Measurements from ENCODE around the gene PCDH9.

Gene PCDH9

DNA sequence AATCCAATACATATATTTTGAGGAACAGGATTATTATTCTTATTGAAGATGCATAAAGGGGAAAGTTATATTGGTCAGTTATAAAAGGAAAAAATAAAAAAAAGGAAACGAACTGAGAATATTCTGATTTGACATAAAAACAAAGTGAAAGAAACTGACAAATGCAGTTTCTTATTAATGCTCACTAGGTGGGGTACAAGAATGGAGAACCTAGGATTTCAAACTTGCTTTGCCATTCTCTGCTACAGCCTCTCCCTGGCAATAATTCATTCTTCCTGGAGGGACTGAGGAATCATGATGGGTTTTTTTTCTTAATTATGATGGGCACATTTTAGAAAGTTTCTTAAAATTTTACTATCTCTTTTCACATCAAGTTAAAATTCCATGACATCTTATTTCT lies 154.9 kb downstream of the PCDH9 start:
- no peaks in the 10 kb centered on the region for H3K4me1 ChIP-seq (ENCODE audit: control insufficient read depth in 1 of 2, insufficient read depth in 1 of 2, low read depth in 1 of 2, low read length in 1 of 2)
- TF ChIP-seq, protein P1, sequence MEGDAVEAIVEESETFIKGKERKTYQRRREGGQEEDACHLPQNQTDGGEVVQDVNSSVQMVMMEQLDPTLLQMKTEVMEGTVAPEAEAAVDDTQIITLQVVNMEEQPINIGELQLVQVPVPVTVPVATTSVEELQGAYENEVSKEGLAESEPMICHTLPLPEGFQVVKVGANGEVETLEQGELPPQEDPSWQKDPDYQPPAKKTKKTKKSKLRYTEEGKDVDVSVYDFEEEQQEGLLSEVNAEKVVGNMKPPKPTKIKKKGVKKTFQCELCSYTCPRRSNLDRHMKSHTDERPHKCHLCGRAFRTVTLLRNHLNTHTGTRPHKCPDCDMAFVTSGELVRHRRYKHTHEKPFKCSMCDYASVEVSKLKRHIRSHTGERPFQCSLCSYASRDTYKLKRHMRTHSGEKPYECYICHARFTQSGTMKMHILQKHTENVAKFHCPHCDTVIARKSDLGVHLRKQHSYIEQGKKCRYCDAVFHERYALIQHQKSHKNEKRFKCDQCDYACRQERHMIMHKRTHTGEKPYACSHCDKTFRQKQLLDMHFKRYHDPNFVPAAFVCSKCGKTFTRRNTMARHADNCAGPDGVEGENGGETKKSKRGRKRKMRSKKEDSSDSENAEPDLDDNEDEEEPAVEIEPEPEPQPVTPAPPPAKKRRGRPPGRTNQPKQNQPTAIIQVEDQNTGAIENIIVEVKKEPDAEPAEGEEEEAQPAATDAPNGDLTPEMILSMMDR (IDR thresholded peaks at IDR 0.05), result no peak
- H3K27ac ChIP-seq, result no peak overlapping the region
- no peaks in the 10 kb centered on the region for H3K27me3 ChIP-seq
- no peaks in the 10 kb centered on the region for H3K9me3 ChIP-seq
- no peak overlapping the region for H3K4me3 ChIP-seq (ENCODE audit: low read depth in 1 of 2, low read length in 1 of 2)
- no peaks in the 10 kb centered on the region for H3K36me3 ChIP-seq

DNA sequence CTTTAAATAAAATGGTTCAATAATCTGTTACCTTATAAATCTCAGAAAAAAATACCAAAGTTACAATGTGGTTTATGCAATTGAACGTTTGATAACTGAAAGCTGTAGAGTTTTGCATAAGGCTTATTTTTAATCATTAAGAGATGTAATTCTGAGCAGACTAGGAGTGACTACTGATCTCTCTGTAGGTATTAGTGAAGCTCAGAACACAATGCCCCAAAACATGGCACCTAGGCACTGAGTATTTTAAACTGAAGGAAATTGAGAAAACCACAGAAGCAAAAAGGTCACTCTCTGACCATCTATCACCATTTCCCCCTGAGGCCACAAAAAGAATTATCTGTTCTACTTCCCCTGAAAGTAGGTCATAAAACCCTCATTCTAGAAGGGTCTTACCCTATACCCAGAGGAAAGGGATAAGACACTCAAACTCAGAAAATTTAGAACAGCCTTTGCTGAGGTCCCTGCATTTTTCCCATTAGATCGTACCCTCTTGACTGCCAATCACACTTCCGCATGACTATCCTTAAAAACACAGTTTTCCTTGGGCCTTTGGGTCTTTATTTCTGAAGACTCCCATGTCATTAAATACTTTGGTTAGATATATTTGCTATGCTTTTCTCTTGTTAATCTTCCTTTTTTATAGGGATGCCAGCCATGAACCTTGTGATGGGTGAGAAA lies 158.1 kb downstream of the PCDH9 start:
- no peaks in the 10 kb centered on the region for H3K36me3 ChIP-seq
- H3K4me3 ChIP-seq (ENCODE audit: low read depth in 1 of 2, low read length in 1 of 2), result no peak overlapping the region
- H3K9me3 ChIP-seq, result no peaks in the 10 kb centered on the region
- no peak overlapping the region for H3K27ac ChIP-seq
- no peaks in the 10 kb centered on the region for H3K4me1 ChIP-seq (ENCODE audit: control insufficient read depth in 1 of 2, insufficient read depth in 1 of 2, low read depth in 1 of 2, low read length in 1 of 2)
- no peaks in the 10 kb centered on the region for H3K27me3 ChIP-seq
- TF ChIP-seq, protein P1 (IDR thresholded peaks at IDR 0.05), result no peak

DNA sequence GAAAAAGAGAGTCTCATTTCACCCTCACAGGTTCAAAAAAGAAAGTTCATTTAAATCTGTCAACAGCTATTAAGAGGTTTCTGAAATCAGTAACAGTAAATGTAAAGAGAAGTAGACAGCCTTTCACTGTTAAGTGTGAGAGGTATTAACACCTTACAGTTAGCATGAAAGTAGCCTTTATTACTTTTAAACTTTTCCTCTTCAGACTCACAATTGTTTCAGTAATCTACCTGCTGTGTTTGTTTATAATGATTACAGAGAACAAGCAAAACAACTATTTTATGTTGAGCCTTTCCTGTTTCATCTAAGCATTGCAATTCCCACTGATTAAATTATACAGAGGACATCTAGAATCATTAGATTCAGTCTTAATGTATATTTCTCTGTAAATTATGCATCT lies 159.8 kb downstream of the PCDH9 start:
- Histone ChIP-seq H3K27ac (no peak overlapping the region), H3K9me3 (no peaks in the 10 kb centered on the region), H3K4me3 (ENCODE audit: low read depth in 1 of 2, low read length in 1 of 2) (no peak overlapping the region), H3K27me3 (no peaks in the 10 kb centered on the region), H3K36me3 (no peaks in the 10 kb centered on the region), H3K4me1 (ENCODE audit: control insufficient read depth in 1 of 2, insufficient read depth in 1 of 2, low read depth in 1 of 2, low read length in 1 of 2) (no peaks in the 10 kb centered on the region)
- TF ChIP-seq, protein P1 (IDR thresholded peaks at IDR 0.05), result no peak

DNA sequence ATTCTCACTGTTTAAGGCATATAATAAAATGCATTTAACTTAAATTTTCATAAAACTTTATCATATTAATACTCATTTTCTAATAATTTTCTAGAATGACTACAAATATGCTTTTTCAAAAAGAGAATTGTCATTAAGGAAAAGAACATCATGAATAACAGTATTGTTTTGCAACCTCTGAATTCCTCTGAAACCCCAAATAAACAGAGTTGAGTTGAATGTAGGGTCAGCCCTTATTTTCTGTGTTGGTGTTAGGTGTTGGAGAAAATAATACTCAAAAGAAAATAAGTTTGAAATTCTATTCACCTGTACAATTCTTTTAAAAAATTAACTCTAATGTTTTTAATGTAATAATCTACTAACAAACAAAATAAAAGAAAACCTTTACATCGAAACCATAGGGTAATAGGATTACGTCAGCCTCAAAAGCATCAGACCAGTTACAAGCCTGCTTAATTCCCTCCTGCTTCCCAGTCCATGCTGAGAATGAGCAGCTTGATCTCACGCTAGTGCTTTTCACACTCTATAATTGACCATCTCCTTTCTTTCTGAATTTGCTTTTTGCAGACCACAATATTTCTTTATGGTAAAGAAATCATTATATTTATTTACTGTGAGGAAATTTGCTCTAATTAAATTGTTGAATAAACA lies 160.9 kb downstream of the PCDH9 start:
- Histone ChIP-seq H3K4me1 (ENCODE audit: control insufficient read depth in 1 of 2, insufficient read depth in 1 of 2, low read depth in 1 of 2, low read length in 1 of 2) (no peaks in the 10 kb centered on the region), H3K4me3 (ENCODE audit: low read depth in 1 of 2, low read length in 1 of 2) (no peak overlapping the region), H3K36me3 (no peaks in the 10 kb centered on the region), H3K9me3 (no peaks in the 10 kb centered on the region), H3K27ac (no peak overlapping the region), H3K27me3 (no peaks in the 10 kb centered on the region)
- TF ChIP-seq, protein P1 (IDR thresholded peaks at IDR 0.05), result no peak

DNA sequence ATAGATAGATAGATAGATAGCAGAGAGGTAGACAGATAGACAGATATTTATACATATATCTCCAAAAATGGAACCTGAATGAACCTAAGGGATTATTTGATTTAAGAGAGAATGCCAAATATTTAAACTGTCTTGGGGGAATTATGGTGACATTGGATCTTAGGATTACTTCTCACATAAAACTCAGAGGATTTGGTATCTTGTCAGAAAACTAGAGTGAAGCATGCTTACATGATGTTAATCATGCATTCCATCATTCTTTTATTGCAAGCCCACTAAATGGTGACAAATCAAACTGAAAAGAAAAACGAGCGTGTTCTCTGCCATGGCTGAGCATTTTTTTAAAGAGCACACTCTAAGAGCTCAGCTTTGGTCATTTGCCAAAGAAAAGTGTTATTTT lies 165.2 kb downstream of the PCDH9 start:
- H3K4me1 ChIP-seq (ENCODE audit: control insufficient read depth in 1 of 2, insufficient read depth in 1 of 2, low read depth in 1 of 2, low read length in 1 of 2), result no peaks in the 10 kb centered on the region
- no peaks in the 10 kb centered on the region for H3K36me3 ChIP-seq
- TF ChIP-seq, protein P1 (IDR thresholded peaks at IDR 0.05), result no peak
- H3K27ac ChIP-seq, result no peak overlapping the region
- no peaks in the 10 kb centered on the region for H3K9me3 ChIP-seq
- H3K27me3 ChIP-seq, result no peaks in the 10 kb centered on the region
- no peak overlapping the region for H3K4me3 ChIP-seq (ENCODE audit: low read depth in 1 of 2, low read length in 1 of 2)
